Activated CD4-positive, alpha-beta T cell treated with anti-CD3 and anti-CD28 coated beads, Interleukin-10, Interleukin-2, amounts not matched to agents 100 ng/mL and 50 ng/mL, durations not matched to agents 16 hours and 8 hours (primary cell): ENCODE results near the gene LRP4.
A peak's percentile ranks its signal among the peaks of the same experiment; 100 is the strongest.

ENCODE experiments used
- DNase-seq: peaks from one replicate; pipeline ENCODE4 v3.0.0-alpha.2; 2020

Gene LRP4

DNA sequence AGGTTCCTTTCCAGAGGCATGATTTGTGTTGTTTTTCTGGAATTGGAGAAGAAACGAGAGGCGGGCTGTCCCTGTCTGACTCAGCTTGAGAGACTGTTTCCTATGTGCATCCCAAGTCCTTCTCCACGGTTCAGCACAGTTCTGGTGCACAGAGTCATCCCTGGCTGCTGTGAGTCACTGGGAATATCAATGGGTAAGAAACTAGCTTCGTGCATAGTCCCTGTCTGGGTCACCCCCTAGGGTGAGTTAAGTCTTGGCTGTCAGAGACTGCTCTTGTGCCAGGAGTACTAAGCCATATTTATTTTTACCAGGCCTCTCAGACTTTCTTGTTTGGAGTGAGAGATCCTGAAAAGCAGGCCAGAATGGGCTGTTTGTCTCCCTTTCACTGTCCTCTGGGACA, 2.4 kb upstream of the LRP4 start:
- DNase-seq: no peak

DNA sequence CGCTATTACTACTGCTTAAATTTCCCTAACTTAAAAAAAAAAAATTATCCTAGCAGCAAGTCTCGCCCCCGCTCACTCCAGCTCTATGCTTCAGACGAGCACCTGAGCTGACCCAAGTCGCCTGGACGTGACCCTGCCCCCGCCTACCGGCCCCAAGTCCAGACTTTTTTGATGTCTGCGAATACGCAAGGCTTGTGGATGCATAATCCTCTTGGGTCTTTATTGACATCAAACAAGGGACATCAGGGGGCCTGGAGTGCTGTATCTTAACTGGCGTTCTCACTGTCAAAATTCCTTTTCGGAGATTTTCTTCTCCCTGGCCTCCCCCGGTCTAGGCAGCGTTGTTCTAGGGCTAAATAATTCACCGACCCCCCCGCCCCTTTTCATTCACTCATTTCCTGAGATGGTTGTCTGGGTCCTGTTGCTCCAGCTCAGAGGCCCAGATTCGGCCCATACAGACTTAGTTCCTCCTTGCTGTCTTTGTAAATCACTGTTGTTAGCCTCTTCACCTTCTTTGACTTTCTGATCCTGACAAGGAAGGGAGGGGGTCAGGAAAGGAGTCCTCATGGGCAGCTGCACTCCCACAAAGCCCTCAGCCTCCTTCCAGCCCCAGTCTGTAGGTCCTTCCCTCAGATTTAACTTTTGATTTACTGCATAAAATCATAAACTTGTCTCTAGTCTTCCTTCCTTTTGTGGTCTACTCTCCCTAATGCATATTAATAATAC, 601 bp upstream of the LRP4 start:
- no peak for DNase-seq

GRCh38 chr11:46917762-46918082, 628 bp downstream of the LRP4 start:
- DNase-seq: no peak

GRCh38 chr11:46917109-46917761, 1.1 kb downstream of the LRP4 start:
- no peak for DNase-seq

- no peak for DNase-seq
Observed at GRCh38 chr11:46916286-46917108, 1.9 kb downstream of the LRP4 start.

GRCh38 chr11:46914910-46915309, 3.4 kb downstream of the LRP4 start:
- DNase-seq: no peak

DNA sequence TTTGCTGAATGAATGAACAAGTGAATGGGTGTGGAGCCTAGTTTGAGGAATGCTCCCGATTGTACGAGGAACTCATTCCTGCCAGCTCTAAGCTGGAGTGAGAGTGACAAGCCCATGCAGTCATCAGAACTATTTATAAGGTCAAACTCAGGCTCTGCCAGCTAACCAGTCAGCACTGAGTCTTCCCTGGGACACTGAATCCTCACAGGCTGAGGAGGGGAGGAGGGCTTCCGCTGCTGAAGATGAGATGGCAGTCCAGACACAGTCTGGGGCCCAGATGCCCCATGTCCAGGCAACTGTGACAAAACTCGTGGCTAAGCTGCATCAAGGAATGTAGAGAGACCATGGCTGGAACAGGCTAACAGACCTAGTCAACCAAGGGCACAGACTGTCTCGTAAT, 4.0 kb downstream of the LRP4 start:
- DNase-seq: no peak

DNA sequence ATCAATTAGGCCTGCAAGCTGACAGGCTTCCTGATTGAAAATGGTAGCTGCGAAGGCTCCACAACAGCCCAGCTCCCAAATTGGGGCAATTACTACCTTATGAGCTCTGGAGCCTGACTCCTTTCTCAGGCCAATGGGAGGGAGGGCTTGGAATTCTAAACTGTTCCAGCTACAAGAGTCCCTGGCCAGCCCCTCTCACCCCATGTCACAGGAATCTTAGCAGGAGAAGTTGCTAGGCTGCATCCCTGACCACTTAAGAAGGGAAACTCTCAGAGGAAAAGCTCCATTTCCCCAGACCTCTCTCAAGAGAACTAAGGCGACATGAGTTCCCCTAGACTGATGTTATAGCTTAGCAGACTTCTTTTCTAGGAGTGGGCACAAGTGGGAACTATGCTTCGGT, 4.9 kb downstream of the LRP4 start:
- no peak for DNase-seq

DNA sequence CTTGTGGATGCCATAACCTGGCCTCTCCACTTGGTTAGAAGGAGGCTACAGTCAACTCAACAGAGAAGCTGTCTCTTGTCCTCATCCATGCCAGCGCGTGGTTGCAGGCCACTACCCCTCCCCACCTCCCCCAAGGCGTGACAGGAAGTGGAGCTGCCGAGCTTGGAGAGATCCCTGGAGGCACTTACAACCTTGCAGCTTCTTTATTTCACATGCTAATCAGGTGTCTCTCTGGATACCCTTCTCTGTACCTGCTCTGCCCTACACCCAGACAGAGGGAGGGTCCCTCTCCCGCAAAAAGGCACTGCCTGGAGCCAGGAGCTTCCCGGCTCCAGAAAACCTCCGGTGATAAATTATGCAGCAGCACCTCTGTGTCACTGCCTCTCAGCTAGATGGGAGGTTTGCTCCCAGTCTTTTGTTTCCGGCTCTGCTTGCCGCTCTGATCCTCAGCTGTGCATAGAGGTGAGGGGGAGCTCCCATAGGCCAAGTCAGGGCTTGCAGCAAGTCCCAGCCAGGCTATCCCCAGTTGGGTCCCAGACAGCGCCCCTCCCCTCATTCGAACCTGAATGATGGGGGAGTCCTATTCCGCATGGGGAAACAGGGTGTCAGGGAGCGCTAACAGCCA, 5.7 kb downstream of the LRP4 start:
- no peak for DNase-seq

- no peak for DNase-seq
Observed at GRCh38 chr11:46907606-46908005, 10.7 kb downstream of the LRP4 start.

- DNase-seq: peak; percentile 6
Observed at GRCh38 chr11:46906609-46907041, 11.7 kb downstream of the LRP4 start.

DNA sequence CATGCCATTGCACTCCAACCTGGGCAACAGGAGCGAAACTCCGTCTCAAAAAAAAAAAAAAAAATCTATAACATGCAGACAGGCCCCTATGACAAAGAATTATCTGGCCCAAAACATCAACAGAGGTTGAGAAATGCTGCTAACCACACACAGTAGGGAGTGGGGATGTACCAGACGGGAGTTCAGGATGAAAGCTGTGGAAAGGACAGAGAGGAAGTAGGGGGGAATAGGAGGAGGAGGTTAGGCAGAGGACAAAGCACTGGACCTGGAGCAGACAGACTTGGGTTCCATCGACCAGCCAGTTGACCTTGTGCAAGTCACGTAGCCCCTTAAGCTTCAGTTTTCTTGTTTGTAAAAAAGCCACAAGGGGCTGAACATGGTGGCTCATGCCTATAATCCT, 12.5 kb downstream of the LRP4 start:
- no peak for DNase-seq

GRCh38 chr11:46903846-46904245, 14.5 kb downstream of the LRP4 start:
- no peak for DNase-seq

- no peak for DNase-seq
Observed at GRCh38 chr11:46902694-46903093, 15.7 kb downstream of the LRP4 start.

DNA sequence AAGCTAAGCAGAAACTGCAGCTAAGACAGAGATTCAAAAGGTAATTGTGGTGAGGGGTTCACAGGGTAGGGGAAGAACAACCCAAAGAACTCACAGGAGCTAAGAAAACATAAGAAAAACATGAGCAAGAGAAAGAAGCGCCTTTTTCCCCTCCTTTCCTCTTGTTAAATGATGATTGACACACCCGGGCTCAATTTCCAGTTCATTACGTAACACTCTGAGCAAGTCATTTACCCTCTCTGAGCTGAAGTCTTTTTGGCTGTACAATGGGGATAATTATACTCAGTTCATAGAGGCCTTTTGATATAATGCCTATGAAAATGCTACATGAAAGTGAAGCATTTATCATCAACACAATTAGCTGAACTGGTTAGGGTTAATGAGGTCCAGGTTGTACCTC, 17.2 kb downstream of the LRP4 start:
- DNase-seq: no peak

GRCh38 chr11:46900091-46900746, 18.1 kb downstream of the LRP4 start:
- no peak for DNase-seq

GRCh38 chr11:46899501-46900025, 18.8 kb downstream of the LRP4 start:
- DNase-seq: no peak

GRCh38 chr11:46898396-46899095, 19.8 kb downstream of the LRP4 start:
- DNase-seq: no peak

- peak; percentile 50 for DNase-seq
Observed at GRCh38 chr11:46896719-46897406, 21.5 kb downstream of the LRP4 start.

- no peak for DNase-seq
Observed at GRCh38 chr11:46895821-46896220, 22.5 kb downstream of the LRP4 start.

DNA sequence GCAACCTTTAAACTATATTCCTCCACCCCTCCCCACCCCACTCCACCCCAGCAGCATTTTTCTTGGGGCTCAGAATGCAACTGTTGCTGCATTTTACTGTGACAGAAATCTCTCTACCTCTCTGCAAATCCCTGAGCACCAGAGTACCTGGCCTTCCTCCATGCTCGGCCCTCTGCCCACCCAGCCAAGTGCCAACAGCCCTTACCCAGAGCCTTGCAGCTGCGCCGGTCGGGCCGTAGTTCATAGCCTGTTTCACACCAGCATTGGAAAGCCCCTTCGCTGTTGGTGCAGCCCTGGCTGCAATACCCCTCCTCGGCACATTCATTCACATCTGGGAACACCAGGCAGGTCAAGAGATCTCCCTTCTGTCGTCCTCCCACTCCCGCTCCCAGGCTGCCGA, 23.4 kb downstream of the LRP4 start:
- DNase-seq: no peak
